Measurements from ENCODE around the gene IGFBP7.

Gene IGFBP7

GRCh38 chr4:57098415-57098814 is 11.8 kb downstream of the IGFBP7 start:
- Histone ChIP-seq H3K9me3 (no peaks in the 10 kb centered on the region), H3K4me1 (peaks cover 0 to 100% (median 72%) of the 10 kb centered on the region in 4 donors), H3K4me3 (no peak overlapping the region), H3K36me3 (no peaks in the 10 kb centered on the region), H3K27me3 (no peaks in the 10 kb centered on the region), H3K27ac (peak overlapping the region; percentile 63 to 87)
- TF ChIP-seq CTCF (IDR thresholded peaks at IDR 0.05): no peak
- intact Hi-C loops (cut with DNase I; ENCODE audit: low total_unique reads): no loop called here
- DNase-seq: no peak

GRCh38 chr4:57097711-57098110 is 12.5 kb downstream of the IGFBP7 start:
- intact Hi-C loops (cut with DNase I; ENCODE audit: low total_unique reads): no loop called here
- TF ChIP-seq CTCF (IDR thresholded peaks at IDR 0.05): no peak
- no peaks in the 10 kb centered on the region for H3K9me3 ChIP-seq
- DNase-seq: no peak
- no peak overlapping the region for H3K4me3 ChIP-seq
- peaks cover 0 to 100% (median 66%) of the 10 kb centered on the region in 4 donors for H3K4me1 ChIP-seq
- H3K36me3 ChIP-seq: no peaks in the 10 kb centered on the region
- H3K27me3 ChIP-seq: no peaks in the 10 kb centered on the region
- peak overlapping the region; percentile 63 to 87 for H3K27ac ChIP-seq

GRCh38 chr4:57095956-57096355 is 14.2 kb downstream of the IGFBP7 start:
- TF ChIP-seq CTCF (IDR thresholded peaks at IDR 0.05): no peak
- intact Hi-C loops (cut with DNase I; ENCODE audit: low total_unique reads): no loop called here
- DNase-seq: no peak
- Histone ChIP-seq H3K36me3 (peaks cover 0 to 3% (median 0%) of the 10 kb centered on the region in 3 donors), H3K27me3 (no peaks in the 10 kb centered on the region), H3K4me3 (no peak overlapping the region), H3K9me3 (no peaks in the 10 kb centered on the region), H3K27ac (peak overlapping the region; percentile 63 to 87), H3K4me1 (peaks cover 0 to 100% (median 52%) of the 10 kb centered on the region in 4 donors)

- no peaks in the 10 kb centered on the region for H3K27me3 ChIP-seq
- no peak overlapping the region for H3K4me3 ChIP-seq
- no peak for TF ChIP-seq CTCF (IDR thresholded peaks at IDR 0.05)
- H3K9me3 ChIP-seq: no peaks in the 10 kb centered on the region
- peaks cover 0 to 9% (median 0%) of the 10 kb centered on the region in 3 donors for H3K36me3 ChIP-seq
- no peak for DNase-seq
- H3K4me1 ChIP-seq: peaks cover 0 to 100% (median 51%) of the 10 kb centered on the region in 4 donors
- peak overlapping the region; percentile 63 to 87 for H3K27ac ChIP-seq
- intact Hi-C loops (cut with DNase I; ENCODE audit: low total_unique reads): no loop called here
Measured at GRCh38 chr4:57095245-57095644, 14.9 kb downstream of the IGFBP7 start.

- Histone ChIP-seq H3K4me3 (no peak overlapping the region), H3K9me3 (no peaks in the 10 kb centered on the region), H3K27ac (peak overlapping the region; percentile 63 to 87), H3K4me1 (peaks cover 0 to 100% (median 50%) of the 10 kb centered on the region in 4 donors), H3K36me3 (peaks cover 0 to 13% (median 0%) of the 10 kb centered on the region in 3 donors), H3K27me3 (no peaks in the 10 kb centered on the region)
- intact Hi-C loops (cut with DNase I; ENCODE audit: low total_unique reads): no loop called here
- no peak for DNase-seq
- peak; percentile 9 to 16 for TF ChIP-seq CTCF (IDR thresholded peaks at IDR 0.05)
Measured at GRCh38 chr4:57094832-57095223, 15.4 kb downstream of the IGFBP7 start.
